Myocyte (in vitro differentiated cells): ENCODE results near the gene PPP1R10. TPM values are rescaled to one million over a fixed set of nuclear protein-coding genes. Genes with fewer than 3 reads are reported as not detected.

Source experiments
- DNase-seq: peaks from one replicate; pipeline ENCODE4 v3.0.0-alpha.2; 2012; ENCODE audit warnings: low read depth
- total RNA-seq: library from RNA; depleted of rRNA; stranded (reverse); fragments of >200 nt; gene quantifications from 2 replicates; pipeline ENCODE4 v1.2.3, GENCODE V29; 2014

Gene PPP1R10
- total RNA-seq, 1 donor from 2014 or later, result 40.0 TPM

DNA sequence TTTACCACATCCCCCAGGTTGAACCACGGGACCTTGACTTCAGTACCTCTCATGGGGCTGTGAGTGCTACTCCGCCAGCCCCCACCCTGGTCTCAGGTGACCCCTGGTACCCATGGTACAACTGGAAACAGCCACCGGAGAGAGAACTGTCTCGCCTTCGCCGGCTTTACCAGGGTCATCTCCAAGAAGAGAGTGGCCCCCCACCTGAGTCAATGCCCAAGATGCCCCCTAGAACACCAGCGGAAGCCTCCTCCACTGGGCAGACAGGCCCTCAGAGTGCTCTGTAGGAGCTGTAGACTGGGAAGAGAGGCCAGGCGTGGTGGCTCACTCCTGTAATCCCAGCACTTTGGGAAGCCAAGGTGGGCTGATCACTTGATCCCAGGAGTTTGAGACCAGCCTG is 8.5 kb upstream of the PPP1R10 start:
- DNase-seq, result no peak

GRCh38 chr6:30619561-30619960 is 2.5 kb upstream of the PPP1R10 start:
- DNase-seq, result no peak

DNA sequence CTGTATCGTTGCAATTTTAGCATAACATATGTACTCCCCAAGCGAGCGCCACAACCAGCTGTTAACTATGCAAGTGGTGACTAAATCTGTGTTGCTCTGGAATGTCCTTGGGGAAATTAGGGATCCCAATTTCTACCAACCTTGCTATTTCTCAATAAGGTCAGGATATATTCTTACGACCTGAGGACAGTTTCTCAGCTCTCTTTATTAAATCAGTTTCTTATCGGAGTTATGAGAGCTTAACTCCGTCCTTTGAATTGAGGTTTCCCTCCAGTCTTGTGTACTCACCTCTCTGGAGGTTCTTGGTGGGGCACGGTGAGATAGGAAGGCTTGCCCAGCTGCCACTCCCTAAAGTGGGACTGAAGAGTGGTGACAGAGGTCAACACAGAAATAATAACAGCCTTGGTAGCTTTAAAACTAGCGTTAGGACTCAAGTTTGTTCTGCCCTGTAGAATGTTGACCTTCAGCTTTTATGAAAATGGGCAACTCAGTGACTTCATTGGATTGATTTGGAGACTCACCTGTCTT is 1.3 kb upstream of the PPP1R10 start:
- no peak for DNase-seq

- peak; percentile 99 for DNase-seq
Observed at GRCh38 chr6:30617565-30618269, 674 bp upstream of the PPP1R10 start, which contains the start of gene MRPS18B. Gene MRPS18B (plus strand): TSS chr6:30617840. CDS start chr6:30617866, 26 bp downstream.

- DNase-seq, result peak; percentile 59
Observed at GRCh38 chr6:30615958-30616810, 859 bp downstream of the PPP1R10 start.

GRCh38 chr6:30615219-30615957 is 1.7 kb downstream of the PPP1R10 start:
- peak; percentile 86 for DNase-seq

GRCh38 chr6:30614843-30615218 is 2.2 kb downstream of the PPP1R10 start:
- peak; percentile 98 for DNase-seq

DNA sequence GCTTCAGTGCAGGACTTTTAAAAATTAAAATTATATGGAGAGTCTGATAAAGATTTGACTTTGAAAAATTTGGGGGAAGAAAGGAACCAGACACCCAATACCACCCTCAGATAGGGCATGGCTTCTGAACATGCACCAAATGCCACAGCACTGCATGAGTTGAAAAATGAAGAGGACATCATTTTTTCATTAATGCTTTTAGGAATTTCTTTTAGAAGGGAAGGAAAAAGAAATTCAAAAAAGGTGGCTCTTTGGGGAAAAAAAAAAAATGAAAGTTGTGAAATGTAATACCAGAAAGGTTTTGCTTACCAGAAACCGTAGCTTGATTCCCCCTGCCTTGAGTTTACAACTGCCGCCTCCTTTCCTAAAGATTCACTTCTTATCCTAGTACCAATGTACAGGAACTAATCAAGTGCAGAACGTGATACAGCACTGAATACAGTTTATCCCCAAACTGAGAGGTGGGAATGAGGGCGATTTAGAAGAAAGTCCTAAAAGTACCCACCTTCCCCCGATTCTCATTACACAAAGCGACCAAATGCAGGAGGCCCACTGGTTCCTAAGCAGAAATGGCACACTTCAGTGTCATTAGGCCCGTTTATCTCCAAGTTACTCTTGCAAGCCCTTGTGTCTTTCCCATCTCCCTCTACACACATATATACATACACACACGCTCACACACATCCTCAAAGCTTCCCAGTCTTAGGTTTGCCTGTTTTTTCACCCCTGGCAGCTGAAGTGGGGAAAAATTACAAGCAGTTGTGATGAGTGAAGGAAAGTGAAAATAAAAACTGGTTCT is 2.8 kb downstream of the PPP1R10 start:
- DNase-seq, result no peak

GRCh38 chr6:30613251-30614043 is 3.6 kb downstream of the PPP1R10 start:
- DNase-seq, result no peak

- DNase-seq, result no peak
Observed at GRCh38 chr6:30612687-30613248, 4.3 kb downstream of the PPP1R10 start.

- peak; percentile 61 for DNase-seq
Observed at GRCh38 chr6:30612213-30612612, 4.8 kb downstream of the PPP1R10 start.

DNA sequence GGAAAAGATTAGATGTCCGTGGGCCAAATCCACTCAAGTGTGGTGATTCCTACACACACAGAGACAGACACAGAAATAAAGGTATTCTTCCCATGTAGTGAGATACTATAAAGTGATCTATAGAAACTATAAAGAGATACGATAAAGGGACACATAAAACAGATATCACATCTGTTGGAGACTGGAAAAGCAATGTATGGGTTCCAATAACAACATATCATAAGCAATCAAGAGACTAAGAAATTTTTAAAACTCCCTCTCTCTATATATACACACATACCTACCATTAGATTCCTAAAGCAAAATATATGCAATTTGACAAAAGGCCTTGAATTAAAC is 5.2 kb downstream of the PPP1R10 start:
- no peak for DNase-seq

DNA sequence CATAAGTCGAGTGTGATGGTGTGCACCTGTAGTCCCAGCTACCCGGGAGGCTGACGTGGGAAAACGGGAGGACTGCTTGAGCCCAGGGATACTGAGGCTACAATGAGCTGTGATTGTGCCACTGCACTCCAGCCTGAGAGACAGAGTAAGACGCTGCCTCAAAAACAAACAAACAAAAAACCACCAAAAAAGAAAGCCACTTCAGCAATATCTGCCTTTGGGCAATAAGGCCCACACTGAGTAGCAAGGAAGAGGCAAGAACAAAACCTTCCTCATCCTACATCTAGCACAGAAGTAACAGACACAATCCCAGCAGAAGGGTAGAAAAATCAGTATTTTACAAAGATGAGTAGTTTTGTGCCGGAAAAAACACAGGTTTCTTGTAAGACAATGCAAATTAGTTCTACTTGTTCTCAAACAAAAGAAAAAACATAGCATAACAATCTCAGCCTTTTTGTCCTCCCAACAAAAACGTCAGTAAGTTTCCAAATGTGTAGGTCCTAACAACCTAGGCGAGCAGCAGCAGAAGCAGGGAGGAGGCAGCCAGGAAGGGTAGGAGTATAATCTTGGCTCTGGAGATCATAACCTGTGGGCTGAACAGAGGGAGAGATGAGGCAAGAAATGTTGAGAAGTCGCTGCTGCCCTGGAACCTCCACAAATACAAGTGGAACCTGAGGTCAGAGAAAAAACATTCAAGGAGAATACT is 5.7 kb downstream of the PPP1R10 start:
- no peak for DNase-seq

GRCh38 chr6:30610065-30610464 is 7.0 kb downstream of the PPP1R10 start:
- no peak for DNase-seq

DNA sequence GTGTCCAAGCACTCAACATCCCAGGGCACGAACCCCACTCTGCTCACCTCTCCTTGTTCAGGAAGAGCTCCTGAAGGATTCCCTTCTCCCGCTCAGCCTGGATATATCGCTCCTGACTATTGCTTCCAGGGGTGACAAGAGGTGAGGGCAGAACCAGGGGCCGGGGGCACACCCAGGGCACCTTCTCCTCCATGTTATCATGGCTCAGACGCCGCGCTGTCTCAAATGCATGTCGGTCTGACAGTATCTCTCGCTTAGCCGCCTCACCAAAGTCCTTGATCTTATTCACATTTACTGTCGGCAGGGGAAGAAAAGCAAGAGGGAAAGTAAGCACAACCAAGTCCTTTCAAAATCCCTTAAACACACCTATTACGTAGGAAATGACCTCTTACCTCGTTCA is 13.1 kb downstream of the PPP1R10 start:
- no peak for DNase-seq

DNA sequence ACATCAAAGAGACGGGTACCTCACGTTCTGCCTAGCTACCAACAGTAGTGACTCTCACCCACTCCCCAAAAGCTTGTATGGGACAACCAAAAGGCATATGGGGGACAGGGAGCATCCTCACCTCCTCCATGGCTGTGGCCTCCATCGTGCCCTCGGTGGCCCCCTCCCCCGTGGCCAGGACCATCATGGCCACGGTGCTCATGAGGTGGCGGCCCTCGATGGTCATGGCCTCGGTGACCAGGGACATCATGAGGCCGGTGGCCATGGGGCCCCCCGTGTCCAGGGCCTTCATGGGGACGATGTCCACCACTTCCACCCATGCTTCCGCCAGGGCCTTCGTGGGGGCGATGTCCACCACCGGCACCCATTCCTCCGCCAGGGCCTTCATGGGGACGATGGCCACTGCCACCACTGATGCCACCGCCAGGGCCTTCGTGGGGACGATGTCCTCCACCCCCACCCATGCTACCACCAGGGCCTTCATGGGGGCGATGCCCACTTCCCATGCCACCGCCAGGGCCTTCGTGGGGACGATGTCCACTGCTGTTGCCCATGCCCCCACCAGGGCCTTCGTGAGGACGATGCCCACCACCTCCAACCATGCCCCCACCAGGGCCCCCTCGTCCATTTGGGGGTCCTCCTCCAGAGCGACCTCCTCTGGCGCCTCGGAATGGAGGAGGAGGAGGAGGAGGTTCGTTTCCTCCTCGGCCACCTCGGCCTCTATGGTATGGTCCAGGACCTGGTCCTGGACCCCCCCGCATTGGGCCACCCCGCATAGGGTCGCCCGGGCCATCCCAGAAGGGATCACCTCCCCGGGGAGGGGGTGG is 15.0 kb downstream of the PPP1R10 start:
- no peak for DNase-seq

DNA sequence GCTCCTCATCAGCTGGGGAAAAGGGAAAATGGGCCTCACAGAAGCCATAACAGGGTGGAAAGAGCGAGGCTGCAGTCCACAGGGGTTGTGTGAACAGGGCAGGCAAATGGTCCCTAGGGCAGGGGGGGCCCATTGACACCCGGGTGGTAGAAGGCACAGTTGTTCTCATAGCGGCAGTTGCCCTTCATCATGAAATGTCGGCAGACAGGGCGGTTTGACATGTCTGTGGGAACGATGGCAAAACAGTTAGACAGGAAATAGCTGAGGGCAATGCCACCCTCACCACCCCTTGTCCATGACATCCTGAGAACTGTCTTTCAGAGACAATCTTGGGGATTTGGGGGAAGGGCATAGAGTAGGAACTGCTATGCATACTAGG is 15.6 kb downstream of the PPP1R10 start:
- no peak for DNase-seq

- DNase-seq, result no peak
Observed at GRCh38 chr6:30600451-30600961, 16.5 kb downstream of the PPP1R10 start.
